Hypothalamus (tissue), 51 donors: ENCODE measurements around the gene TAB3.
"Not testable (repeated sequence)": the region's sequence is repeated elsewhere in the genome, so short reads cannot be mapped to it uniquely, and the experiment has no call there.

Experiments
- DNase-seq, 51 donors: peaks; one replicate each; lab custom pipeline; 2025; lab: John Stamatoyannopoulos, UW

TAB3 gene

DNA sequence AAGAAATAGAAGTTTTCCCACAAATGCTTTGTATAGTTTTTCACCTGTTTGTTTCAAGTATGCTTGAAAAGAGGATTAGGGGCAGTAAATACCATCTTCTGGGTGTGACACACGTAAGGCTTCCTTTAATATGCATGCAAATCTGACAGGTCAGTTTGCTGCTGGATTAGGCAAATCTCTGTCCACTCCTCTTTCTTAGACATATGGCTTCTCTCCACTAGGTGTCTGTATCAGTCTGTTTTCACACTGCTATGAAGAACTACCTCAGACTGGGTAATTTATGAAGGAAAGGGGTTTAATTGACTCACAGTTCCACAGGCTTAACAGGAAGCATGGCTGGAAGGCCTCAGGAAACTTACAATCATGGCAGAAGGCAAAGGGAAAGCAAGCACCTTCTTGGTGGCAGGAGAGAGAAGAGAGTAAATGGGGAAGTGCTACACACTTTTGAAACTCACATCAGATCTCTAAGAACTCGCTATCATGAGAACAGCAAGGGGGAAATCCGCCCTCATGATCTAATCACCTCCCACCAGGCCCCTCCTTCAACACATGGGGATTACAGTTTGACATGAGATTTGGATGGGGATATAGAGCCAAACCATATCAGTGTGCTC is 66.9 kb downstream of the TAB3 start:
- no peak for DNase-seq

DNA sequence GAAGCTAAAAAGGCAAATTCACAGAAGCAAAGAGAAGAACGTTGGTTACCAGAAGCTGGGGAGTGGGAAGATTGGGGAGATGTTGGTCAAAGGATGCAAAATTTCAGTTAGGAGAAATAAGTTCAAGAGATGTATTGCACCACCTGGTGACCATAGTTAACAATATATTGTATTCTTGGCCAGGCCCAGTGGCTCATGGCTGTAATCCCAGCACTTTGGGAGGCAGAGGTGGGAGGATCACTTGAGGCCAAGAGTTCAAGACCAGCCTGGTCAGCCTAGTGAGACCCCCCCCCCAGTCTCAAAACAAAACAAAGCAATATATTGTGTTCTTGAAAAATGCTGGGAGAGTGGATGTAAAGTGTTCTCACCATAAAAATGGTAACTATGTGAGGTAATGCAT is 67.9 kb downstream of the TAB3 start:
- DNase-seq: no peak

DNA sequence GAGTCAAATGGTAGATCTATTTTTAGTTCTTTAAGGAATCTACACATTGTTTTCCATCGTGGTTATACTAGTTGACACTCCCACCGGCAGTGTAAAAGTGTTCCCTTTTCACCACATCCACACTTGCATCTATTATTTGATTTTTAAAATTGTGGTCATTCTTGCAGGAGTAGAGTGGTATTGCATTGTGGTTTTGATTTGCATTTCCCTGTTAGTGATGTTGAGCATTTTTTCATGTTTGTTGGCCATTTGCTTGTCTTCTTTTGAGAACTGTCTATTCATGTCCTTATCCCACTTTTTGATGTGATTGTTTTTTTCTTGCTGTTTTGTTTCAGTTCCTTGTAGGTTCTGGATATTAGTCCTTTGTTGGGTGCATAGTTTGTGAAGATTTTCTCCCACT is 70.0 kb downstream of the TAB3 start:
- DNase-seq: no peak

DNA sequence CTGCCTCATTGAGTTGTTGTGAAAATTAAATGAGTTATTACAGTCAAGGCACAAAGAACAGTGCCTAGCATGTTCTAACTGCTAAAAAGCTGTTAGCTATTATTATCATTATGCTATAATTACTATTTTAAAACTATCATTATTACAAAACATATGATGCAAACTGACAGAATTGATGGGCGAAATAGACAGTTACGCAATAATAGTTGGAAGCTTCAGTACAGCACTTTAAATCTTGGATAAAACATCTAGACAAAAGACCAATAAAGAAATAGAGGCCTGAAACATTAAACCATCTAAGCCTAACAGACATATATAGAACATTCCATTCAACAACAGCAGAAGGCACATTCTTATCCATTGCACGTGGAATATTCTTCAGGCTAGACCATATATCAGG is 73.0 kb downstream of the TAB3 start:
- no peak for DNase-seq

DNA sequence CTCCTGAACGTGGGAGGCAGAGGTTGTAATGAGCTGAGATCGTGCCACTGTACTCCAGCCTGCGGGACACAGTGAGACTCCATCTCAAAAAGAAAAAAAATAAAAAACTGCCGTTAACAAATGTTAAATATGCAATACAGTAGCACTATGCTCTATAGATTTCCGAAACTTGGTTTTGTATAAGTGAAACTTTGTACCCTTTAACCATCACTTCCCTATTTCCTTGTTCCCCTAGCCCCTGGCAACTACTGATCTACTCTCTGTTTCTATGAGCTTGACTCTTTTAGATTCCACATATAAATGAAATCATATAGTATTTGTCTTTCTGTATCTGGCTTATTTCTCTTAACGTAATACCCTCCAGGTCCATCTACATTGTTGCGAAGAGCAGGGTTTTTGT is 74.1 kb downstream of the TAB3 start:
- DNase-seq: no peak

DNA sequence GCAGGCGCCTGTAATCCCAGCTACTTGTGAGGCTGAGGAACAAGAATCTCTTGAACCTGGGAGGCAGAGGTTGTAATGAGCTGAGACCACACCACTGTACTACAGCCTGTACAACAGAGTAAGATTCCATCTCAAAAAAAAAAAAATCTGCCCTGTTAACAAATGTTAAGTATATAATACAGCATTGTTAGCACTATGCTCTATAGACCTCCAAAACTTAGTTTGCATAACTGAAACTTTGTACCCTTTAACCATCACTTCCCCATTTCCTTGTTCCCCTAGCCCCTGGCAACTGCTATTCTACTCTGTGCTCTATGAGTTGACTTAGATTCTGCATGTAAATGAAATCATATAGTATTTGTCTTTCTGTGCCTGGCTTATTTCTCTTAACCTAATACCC is 76.7 kb downstream of the TAB3 start:
- no peak for DNase-seq

DNA sequence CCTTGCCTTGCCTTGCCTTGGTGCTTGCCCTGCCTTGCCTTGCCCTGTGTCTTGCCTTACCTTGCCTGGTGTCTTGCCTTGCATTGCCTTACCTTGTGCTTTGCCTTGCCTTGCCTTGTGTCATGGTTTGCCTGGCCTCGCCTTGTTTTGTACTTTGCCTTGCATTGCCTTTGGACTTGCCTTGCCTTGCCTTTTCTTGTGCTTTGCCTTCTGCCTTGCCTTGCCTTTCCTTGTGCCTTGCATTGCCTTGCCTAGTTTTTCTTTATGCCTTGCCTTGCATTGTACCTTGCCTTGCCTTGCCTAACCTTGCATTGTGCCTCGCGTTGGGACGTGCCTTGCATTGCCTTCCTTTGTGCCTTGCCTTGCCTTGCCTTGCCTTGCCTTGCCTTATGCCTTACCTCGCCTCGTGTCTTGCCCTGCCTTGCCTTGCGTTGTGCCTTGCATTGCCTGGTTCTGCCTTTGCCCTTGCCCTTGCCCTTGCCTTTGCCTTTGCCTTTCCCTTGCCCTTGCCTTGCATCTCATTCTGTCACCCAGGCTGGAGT is 82.8 kb downstream of the TAB3 start:
- no peak for DNase-seq

DNA sequence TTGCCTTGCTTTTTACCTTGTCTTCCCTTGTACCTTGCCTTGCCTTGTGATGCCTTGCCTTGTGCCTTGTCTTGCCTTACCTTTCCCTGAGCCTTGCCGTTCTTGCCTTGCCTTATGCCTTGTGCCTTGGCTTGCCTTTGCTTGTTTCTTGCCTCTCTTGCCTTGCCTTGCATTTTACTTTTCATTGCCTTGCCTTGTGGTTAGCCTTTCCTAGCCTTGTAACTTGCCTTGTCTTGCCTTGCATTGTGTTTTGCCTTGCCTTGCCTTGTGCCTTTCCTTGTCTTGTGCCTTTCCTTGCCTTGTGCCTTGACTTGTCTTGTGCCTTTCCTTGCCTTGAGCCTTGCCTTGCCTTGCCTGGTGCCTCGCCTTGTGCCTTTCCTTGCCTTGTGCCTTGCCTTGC is 84.6 kb downstream of the TAB3 start:
- no peak for DNase-seq

DNA sequence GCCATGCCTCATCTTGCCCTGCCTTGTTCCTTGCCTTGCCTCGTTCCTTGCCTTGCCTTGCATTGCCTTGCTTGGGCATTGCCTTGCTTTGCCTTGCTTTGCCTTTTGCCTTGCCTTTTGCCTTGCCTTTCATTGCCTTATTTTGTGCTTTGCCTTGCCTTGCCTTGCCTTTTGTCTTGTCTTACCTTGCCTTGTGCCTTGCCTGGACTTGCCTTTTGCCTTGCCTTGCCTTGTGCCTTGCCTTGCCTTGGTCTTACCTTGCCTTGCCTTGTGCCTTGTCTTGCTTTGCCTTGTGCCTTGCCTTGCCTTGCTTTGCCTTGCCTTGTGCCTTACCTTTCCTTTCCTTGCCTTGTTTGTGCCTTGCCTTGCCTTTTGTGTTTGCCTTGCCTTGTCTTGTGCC is 88.2 kb downstream of the TAB3 start:
- no peak for DNase-seq

DNA sequence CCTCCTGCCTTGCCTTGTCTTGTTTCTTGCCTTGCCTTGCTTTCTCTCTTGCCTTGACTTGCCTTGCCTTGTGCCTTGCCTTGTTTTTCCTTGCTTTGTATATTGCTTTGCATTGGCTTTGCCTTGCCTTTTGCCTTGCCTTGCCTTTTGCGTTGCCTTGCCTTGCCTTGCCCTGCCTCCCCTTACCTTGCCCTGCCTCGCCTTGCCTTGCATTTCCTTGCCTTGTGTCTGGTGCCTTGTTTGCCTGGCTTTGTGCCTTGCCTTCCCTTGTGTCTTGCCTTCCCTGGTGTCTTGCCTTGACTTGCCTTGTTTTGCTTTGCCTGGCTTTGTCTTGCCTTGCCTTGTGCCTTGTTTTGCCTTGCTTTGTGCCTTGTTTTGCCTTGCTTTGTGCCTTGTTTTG is 89.7 kb downstream of the TAB3 start:
- no peak for DNase-seq

DNA sequence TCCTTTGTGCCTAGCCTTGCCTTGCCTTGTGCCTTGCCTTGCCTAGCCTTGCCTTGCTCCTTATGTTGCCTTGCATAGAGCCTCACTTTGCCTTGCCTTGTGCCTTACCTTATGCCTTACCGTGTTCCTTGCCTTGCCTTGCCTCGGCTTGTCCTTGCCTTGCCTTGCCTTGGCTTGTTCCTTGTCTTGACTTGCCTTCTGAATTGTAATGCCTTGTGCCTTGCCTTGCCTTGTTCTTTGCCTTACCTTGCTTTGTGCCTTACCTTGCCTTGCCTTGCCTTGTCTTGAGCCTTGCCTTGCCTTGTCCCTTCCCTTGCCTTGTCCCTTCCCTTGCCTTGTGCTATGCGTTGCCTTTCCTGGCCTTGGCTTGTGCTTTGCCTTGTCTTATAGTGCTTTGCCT is 90.2 kb downstream of the TAB3 start:
- DNase-seq: no peak

DNA sequence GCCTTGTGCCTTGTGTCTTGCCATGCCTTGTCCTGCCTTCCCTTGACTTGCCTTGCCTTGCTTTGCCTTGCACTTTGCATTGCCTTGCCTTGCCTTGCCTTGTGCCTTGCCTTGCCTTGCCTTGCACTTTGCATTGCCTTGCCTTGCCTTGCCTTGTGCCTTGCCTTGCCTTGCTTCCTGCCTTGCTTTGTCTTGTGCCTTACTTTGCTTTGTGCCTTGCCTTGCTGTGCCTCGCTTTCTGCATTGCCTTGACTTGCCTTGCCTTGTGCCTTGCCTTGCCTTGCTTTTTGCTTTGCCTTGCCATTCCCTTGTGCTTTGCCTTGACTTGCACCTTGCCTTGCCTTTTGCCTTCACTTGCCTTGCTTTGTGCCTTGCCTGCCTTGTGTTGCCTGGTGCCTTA is 91.8 kb downstream of the TAB3 start:
- not testable (repeated sequence) for DNase-seq

DNA sequence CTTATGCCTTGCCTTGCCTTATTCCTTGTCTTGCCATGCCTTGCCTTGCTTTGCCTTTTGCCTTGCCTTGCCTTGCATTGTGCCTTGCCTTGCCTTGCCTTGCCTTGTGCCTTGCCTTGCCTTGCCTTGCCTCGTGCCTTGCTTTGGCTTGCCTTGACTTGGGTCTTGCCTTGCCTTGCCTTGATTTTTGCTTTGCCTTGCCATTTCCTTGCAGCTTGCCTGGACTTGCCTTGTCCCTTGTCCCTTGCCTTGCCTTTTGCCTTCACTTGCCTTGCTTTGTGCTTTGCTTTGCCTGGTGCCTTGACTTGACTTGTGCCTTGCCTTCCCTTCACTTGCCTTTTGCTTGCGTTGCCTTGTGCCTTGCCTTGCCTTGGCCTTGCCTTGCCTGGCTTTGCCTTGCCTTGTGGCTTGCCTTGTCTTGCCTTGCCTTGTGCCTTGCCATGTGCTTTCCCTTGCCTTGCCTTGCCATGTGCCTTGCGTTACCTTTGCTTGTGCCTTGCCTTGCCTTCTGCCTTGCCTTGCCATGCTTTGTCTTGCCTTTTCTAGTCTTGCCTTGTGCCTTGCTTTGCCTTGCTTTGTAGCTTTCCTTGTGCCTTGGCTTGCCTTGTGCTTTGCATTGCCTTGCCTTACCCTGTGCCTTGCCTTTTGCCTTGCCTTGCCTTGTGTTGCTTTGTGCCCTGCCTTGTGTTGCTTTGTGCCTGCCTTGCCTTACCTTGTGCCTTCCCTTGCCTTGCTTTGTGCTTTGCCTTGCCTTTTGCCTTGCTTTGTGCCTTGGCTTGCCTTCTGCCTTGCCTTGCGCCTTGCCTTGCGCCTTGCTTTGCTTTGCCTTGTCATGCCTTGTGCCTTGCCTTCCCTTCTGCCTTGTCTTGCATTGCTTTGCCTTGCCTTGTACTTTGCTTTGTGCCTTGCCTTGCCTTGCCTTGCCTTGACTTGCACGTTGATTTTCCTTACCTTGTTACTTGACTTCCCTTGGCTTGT is 92.8 kb downstream of the TAB3 start:
- DNase-seq: no peak

DNA sequence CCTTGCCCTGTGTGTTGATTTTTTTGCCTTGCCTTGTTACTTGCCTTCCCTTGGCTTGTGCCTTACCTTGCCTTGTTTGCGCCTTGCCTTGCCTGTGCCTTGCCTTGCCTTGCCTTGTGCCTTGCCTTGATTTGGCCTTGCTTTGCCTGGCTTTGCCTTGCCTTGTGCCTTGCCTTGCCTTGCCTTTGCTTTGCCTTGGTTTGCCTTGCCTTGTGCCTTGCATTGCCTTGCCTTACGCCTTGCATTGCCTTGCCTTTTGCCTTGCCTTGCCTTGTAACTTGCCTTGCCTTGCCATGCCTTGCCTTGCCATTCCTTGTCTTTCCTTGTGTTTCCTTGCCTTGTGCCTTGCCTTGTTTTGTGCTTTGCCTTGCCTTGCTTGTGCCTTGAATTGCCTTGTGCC is 94.6 kb downstream of the TAB3 start:
- DNase-seq: no peak

DNA sequence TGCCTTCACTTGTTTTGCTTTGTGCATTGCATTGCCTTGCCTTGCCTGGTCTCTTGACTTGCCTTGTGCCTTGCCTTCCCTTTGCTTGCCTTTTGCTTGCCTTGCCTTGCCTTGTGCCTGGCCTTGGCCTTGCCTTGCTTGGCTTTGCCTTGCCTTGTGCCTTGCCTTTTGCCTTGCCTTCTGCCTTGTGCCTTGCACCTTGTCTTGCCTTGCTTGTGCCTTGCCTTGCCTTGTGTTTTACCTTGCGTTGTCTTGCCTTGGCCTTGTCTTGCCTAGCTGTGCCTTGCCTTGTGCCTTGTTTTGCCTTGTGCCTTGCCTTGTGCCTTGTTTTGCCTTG is 95.3 kb downstream of the TAB3 start:
- no peak for DNase-seq

DNA sequence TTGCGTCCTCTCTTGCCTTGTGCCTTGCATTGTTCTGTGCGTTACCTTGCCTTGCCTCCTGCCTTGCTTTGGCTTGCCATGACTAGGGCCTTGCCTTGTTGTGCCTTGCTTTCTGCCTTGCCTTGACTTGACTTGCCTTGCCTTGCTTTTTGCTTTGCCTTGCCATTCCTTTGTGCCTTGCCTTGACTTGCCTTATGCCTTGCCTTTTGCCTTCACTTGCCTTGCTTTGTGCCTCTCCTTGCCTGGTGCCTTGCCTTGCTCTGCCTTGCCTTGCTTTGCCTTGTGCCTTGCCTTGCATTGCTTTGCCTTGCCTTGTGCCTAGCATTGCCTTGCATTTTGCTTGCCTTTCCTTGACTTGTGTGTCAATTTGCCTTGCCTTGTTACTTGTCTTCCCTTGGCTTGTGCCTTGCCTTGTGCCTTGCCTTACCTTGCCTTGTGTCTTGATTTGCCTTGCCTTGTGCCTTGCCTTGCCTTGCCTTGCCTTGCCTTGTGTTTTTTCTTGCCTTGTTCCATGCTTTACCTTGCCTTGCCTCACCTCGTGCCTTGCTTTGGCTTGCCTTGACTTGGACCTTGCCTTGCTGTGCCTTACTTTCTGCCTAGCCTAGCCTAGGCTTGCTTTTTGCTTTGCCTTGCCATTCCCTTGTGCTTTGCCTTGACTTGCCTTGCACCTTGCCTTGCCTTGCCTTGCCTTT is 95.8 kb downstream of the TAB3 start:
- DNase-seq: no peak

DNA sequence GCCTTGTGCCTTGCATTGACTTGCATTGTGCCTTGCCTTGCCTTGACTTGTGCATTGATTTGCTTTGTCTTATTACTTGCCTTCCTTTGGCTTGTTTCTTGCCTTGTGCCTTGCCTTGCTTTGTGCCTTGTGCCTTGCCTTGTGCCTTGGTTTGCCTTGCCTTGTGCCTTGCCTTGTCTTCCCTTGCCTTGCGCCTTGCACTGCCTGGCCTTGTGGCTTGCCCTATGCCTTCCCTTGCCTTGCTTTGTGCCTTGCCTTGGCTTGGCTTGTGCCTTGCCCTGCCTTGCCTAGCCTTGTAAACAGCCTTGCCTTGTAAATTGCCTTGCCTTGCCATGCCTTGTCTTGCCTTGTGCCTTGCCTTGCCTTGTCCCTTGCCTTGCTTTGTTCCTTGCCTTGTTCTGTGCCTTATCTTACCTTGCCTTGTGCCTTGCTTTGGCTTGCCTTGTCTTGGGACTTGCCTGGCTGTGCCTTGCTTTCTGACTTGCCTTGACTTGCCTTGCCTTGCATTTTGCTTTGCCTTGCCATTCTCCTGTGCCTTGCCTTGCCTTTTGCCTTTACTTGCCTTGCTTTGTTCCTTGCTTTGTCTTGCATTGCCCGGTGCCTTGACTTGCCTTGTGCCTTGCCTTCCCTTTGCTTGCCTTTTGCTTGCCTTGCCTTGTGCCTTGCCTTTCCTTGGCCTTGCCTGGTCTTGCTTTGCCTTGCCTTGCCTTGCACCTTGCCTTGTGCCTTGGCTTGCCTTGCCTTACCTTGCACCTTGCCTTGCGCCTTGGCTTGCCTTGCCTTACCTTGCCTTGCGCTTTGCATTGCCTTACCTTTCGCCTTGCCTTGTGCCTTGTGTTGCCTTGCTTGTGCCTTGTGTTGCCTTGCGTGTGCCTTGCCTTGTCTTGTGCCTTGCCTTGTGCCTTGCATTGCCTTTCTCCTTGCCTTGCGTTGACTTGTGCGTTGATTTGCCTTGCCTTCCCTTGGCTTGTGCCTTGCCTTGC is 97.5 kb downstream of the TAB3 start:
- no peak for DNase-seq

DNA sequence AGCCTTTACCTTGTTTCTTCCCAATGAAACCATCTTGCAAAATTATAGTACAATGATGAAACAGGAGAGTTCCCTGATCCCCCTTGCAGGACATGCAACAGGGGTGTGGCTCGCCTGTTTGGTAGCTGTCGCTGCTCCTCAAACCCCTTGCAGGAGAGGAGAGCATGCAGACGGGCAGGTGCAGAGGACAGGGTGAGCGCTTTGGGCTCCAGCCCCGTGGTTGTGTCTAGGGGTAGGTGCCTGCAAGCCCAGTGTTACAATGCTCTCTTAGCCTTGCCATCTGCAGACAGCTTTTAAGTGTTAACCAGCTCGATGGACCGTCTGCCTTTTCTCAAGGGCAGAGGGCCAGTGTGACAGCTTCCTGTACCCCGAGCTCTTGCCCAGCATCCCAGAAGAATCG is 102.0 kb downstream of the TAB3 start:
- no peak for DNase-seq

DNA sequence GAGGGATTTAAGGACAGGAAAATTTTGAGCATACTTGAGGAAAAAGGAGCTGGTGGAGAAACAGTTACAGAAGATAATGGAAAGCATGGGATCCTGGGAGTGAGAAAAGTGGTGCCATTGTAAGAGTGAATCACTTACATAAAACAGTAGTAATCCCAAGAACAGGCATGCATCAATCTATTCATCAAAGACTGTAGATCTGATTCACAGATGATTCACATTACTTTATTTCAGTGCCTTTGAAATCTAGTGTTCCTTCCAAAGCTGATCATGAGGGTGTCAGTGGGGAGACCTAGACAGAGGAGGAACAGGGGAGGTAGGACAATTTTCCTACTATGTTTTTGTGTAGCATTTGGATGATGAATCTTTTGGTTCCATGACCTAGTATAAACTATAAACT is 102.7 kb downstream of the TAB3 start:
- no peak for DNase-seq

DNA sequence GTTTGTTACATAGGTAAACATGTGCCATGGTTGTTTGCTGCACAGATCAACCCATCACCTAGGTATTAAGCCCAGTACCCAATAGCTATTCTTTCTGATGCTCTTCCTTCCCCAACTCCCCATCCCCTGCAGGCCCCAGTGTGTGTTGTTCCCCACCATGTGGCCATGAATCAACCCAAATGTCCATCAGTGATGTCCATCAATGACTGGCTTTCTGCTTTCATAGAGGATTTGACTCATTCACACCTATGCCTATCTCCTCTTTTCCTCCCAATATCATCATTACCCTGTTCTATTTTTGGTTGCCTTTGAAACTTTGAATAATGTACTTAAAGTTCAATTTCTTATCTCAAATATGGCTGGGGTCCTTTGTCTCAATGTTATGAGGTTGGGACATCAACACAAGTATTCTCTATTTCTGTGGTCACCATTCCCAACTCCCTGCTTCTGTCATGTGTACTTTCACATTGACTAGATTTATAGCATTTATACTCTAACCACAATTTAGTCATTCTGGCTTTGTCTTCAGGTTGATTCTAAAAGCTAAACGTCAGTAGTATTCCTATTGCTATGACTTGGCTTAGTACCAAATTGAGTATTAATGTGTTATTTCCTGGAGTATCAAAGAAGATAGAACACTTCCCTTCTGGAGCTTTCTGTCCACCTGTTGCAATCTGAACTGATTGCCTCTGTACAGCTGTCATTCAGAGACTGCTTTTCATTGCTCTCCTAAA is 107.2 kb downstream of the TAB3 start:
- DNase-seq: no peak
